ENCODE measurements around the gene NGEF. TPM values are rescaled to one million over a fixed set of nuclear protein-coding genes. Genes with fewer than 3 reads are reported as not detected.

Gene NGEF
- total RNA-seq, 2 experiments from 2014 or later = 0.63 TPM; not detected in 1

- ChIA-PET CTCF (no interaction called here), POLR2A (no interaction called here)
- no peaks in the 10 kb centered on the region for H3K4me1 Mint-ChIP-seq (ENCODE audit: low read depth)
- no peaks in the 10 kb centered on the region for H3K9me3 Mint-ChIP-seq
- no peak overlapping the region for H3K27ac Mint-ChIP-seq
- H3K27me3 Mint-ChIP-seq = peaks cover 1% of the 10 kb centered on the region
- intact Hi-C loops (cut with micrococcal nuclease) = no loop called here
- TF ChIP-seq CTCF (IDR thresholded peaks at IDR 0.05) = no peak
- no peak overlapping the region for H3K4me3 Mint-ChIP-seq
- no peaks in the 10 kb centered on the region for H3K36me3 Mint-ChIP-seq (ENCODE audit: low read depth)
- DNase-seq (no peak), ATAC-seq (no peak)
Observed at GRCh38 chr2:232960862-232961261, 52.2 kb downstream of the NGEF start.

GRCh38 chr2:232959139-232959538, 53.9 kb downstream of the NGEF start:
- Mint-ChIP-seq H3K36me3 (ENCODE audit: low read depth) (no peaks in the 10 kb centered on the region), H3K4me1 (ENCODE audit: low read depth) (no peaks in the 10 kb centered on the region), H3K4me3 (no peak overlapping the region), H3K27ac (no peak overlapping the region), H3K9me3 (no peaks in the 10 kb centered on the region), H3K27me3 (peaks cover 1% of the 10 kb centered on the region)
- DNase-seq = no peak
- ATAC-seq = no peak
- CTCF ChIA-PET = no interaction called here
- intact Hi-C loops (cut with micrococcal nuclease) = no loop called here
- POLR2A ChIA-PET = no interaction called here
- TF ChIP-seq CTCF (IDR thresholded peaks at IDR 0.05) = no peak

GRCh38 chr2:232957657-232958090, 55.4 kb downstream of the NGEF start:
- no peak for ATAC-seq

GRCh38 chr2:232955856-232956255, 57.2 kb downstream of the NGEF start:
- Mint-ChIP-seq H3K27ac (no peak overlapping the region), H3K36me3 (ENCODE audit: low read depth) (no peaks in the 10 kb centered on the region), H3K27me3 (peaks cover under 1% of the 10 kb centered on the region), H3K9me3 (no peaks in the 10 kb centered on the region), H3K4me1 (ENCODE audit: low read depth) (no peaks in the 10 kb centered on the region), H3K4me3 (no peak overlapping the region)
- DNase-seq = no peak
- ChIA-PET POLR2A (no interaction called here), CTCF (no interaction called here)
- ATAC-seq = no peak
- no peak for TF ChIP-seq CTCF (IDR thresholded peaks at IDR 0.05)
- intact Hi-C loops (cut with micrococcal nuclease) = no loop called here

More at GRCh38 chr2:232957657-232958090, 55.4 kb downstream of the NGEF start:
- H3K27me3 Mint-ChIP-seq = peaks cover 1% of the 10 kb centered on the region
- H3K27ac Mint-ChIP-seq = no peak overlapping the region
- intact Hi-C loops (cut with micrococcal nuclease) = no loop called here
- no peaks in the 10 kb centered on the region for H3K4me1 Mint-ChIP-seq (ENCODE audit: low read depth)
- ChIA-PET POLR2A (no interaction called here), CTCF (interaction anchor here (0.6 to 1.2 kb wide), 2 partner anchors 96 to 352 kb away, joined by 3 read pairs; no protein-coding TSS in a partner anchor)
- DNase-seq = no peak
- H3K9me3 Mint-ChIP-seq = no peaks in the 10 kb centered on the region
- no peak for TF ChIP-seq CTCF (IDR thresholded peaks at IDR 0.05)
- no peak overlapping the region for H3K4me3 Mint-ChIP-seq
- H3K36me3 Mint-ChIP-seq (ENCODE audit: low read depth) = no peaks in the 10 kb centered on the region

GRCh38 chr2:232954691-232955090, 58.4 kb downstream of the NGEF start:
- Mint-ChIP-seq H3K27me3 (no peaks in the 10 kb centered on the region), H3K27ac (no peak overlapping the region), H3K36me3 (ENCODE audit: low read depth) (no peaks in the 10 kb centered on the region), H3K4me1 (ENCODE audit: low read depth) (no peaks in the 10 kb centered on the region), H3K4me3 (no peak overlapping the region), H3K9me3 (no peaks in the 10 kb centered on the region)
- no peak for ATAC-seq
- no peak for TF ChIP-seq CTCF (IDR thresholded peaks at IDR 0.05)
- intact Hi-C loops (cut with micrococcal nuclease) = no loop called here
- no peak for DNase-seq
- POLR2A ChIA-PET = no interaction called here
- CTCF ChIA-PET = no interaction called here
